ENCODE measurements around the gene SATB1. TPM values are rescaled to one million over a fixed set of nuclear protein-coding genes. Genes with fewer than 3 reads are reported as not detected.

SATB1 gene
- total RNA-seq, 1 experiment from 2014 or later: 5.9 TPM

DNA sequence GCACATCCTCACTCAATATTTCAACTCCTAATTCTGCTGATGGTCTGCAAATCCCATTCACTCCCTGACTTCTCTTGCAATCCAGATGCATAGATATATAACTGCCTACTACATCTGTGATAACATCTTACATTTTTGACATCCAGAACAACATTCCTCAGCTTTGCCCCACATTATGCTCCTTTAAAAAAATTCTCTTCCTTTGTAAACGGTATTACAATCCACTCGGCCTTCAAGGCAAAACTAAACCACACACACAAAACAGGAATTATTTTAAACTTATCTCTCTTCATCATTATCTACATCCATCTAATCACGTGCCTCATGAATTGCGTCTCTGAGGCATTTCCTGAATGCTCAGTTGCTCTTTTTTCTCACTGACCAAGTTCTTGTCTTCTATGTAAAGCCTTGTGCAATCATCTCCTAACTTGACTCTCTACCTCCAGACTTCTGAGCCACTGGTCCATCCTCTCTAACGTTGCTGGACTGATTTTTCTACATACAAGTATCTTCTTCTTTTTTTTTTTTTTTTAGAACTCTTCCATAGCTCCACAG lies 117.0 kb downstream of the SATB1 start:
- Histone ChIP-seq H3K9ac (ENCODE audit: low read length) (no peak overlapping the region), H3K4me1 (ENCODE audit: low read length) (no peaks in the 10 kb centered on the region), H2AFZ (ENCODE audit: low read length) (no peak overlapping the region), H4K20me1 (ENCODE audit: insufficient read depth, low read depth, low read length) (no peaks in the 10 kb centered on the region), H3K9me3 (ENCODE audit: low read length) (no peaks in the 10 kb centered on the region), H3K79me2 (ENCODE audit: low read length) (no peaks in the 10 kb centered on the region), H3K36me3 (ENCODE audit: insufficient read depth, low read length) (no peaks in the 10 kb centered on the region), H3K4me3 (ENCODE audit: low read length) (no peak overlapping the region), H3K27ac (ENCODE audit: low read length) (no peak overlapping the region), H3K27me3 (ENCODE audit: low read length) (no peaks in the 10 kb centered on the region), H3K4me2 (ENCODE audit: low read depth, low read length, poor library complexity, severe bottlenecking) (no peak overlapping the region), H3K9me2 (replicated peaks; ENCODE audit: insufficient read depth, low read length) (no peaks in the 10 kb centered on the region)
- no peak for DNase-seq

DNA sequence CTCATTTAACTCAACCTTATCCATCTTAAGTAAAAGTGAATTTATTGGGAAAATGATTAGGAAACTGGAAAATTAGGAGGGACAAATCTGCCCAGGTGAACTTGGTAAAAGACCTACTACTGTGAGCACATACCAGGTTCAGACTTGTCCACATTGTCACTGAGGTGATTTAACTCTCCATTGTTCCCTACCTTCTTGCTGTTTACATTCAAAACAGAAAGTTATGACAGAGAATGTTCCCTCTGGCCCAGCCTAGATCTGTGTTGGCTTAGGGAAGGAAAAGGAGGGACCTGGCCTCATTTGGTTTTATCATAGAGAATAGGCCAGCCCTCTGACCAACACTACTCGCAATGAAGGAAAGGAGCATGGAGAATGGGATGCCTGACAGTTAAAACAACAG lies 117.6 kb downstream of the SATB1 start:
- no peak overlapping the region for H2AFZ ChIP-seq (ENCODE audit: low read length)
- no peak overlapping the region for H3K4me3 ChIP-seq (ENCODE audit: low read length)
- H3K27me3 ChIP-seq (ENCODE audit: low read length): no peaks in the 10 kb centered on the region
- H3K9me3 ChIP-seq (ENCODE audit: low read length): no peaks in the 10 kb centered on the region
- no peak overlapping the region for H3K4me2 ChIP-seq (ENCODE audit: low read depth, low read length, poor library complexity, severe bottlenecking)
- DNase-seq: no peak
- no peak overlapping the region for H3K9ac ChIP-seq (ENCODE audit: low read length)
- H3K79me2 ChIP-seq (ENCODE audit: low read length): no peaks in the 10 kb centered on the region
- H3K27ac ChIP-seq (ENCODE audit: low read length): no peak overlapping the region
- no peaks in the 10 kb centered on the region for H3K4me1 ChIP-seq (ENCODE audit: low read length)
- no peaks in the 10 kb centered on the region for H4K20me1 ChIP-seq (ENCODE audit: insufficient read depth, low read depth, low read length)
- H3K9me2 ChIP-seq (replicated peaks; ENCODE audit: insufficient read depth, low read length): no peaks in the 10 kb centered on the region
- no peaks in the 10 kb centered on the region for H3K36me3 ChIP-seq (ENCODE audit: insufficient read depth, low read length)

DNA sequence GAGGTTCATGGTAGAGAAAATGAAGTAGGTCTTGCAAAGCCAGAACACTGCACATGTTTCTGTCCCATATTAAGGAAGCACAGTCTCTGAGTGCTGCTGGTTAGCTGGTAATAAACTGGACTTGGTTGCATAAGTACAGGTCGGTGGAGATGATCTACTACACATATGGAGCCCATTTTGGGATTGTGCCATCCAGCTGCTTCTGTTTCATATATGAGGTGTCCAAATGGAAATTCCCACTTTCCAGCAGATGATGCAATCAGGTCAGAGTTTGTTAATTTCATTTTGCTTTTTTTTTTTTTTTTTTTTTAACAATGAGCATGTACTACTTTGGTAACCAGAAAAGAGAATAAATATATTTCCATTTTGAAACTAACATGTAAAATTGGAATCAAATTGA lies 122.6 kb downstream of the SATB1 start:
- Histone ChIP-seq H3K9me3 (ENCODE audit: low read length) (no peaks in the 10 kb centered on the region), H3K79me2 (ENCODE audit: low read length) (no peaks in the 10 kb centered on the region), H3K4me1 (ENCODE audit: low read length) (no peaks in the 10 kb centered on the region)

DNA sequence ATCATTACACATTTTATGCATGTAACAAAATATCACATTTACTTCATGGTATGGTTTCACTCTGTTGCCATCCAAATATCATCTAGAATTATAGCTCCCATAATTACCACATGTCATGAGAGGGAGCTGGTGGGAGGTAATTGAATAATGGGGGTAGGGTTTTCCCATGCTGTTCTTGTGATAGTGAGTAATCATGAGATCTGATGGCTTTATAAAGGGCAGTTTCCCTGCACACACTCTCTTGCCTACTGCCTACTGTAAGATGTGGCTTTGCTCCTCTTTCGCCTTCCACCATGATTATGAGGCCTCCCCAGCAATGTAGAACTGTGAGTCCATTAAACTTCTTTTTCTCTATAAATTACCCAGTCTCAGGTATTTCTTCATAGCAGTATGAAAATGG lies 123.4 kb downstream of the SATB1 start:
- Histone ChIP-seq H3K9me2 (replicated peaks; ENCODE audit: insufficient read depth, low read length) (no peaks in the 10 kb centered on the region), H3K4me2 (ENCODE audit: low read depth, low read length, poor library complexity, severe bottlenecking) (no peak overlapping the region), H3K79me2 (ENCODE audit: low read length) (no peaks in the 10 kb centered on the region), H3K9ac (ENCODE audit: low read length) (no peak overlapping the region), H3K36me3 (ENCODE audit: insufficient read depth, low read length) (no peaks in the 10 kb centered on the region), H3K4me1 (ENCODE audit: low read length) (no peaks in the 10 kb centered on the region), H3K27me3 (ENCODE audit: low read length) (no peaks in the 10 kb centered on the region), H3K9me3 (ENCODE audit: low read length) (no peaks in the 10 kb centered on the region), H3K4me3 (ENCODE audit: low read length) (no peak overlapping the region), H4K20me1 (ENCODE audit: insufficient read depth, low read depth, low read length) (no peaks in the 10 kb centered on the region), H3K27ac (ENCODE audit: low read length) (no peak overlapping the region), H2AFZ (ENCODE audit: low read length) (no peak overlapping the region)
- peak; percentile 20 for DNase-seq

More for the DNA sequence above, 122.6 kb downstream of the SATB1 start:
- Histone ChIP-seq H3K4me3 (ENCODE audit: low read length) (no peak overlapping the region), H2AFZ (ENCODE audit: low read length) (no peak overlapping the region), H3K36me3 (ENCODE audit: insufficient read depth, low read length) (no peaks in the 10 kb centered on the region), H3K27ac (ENCODE audit: low read length) (no peak overlapping the region), H3K9me2 (replicated peaks; ENCODE audit: insufficient read depth, low read length) (no peaks in the 10 kb centered on the region), H3K4me2 (ENCODE audit: low read depth, low read length, poor library complexity, severe bottlenecking) (no peak overlapping the region), H4K20me1 (ENCODE audit: insufficient read depth, low read depth, low read length) (no peaks in the 10 kb centered on the region), H3K27me3 (ENCODE audit: low read length) (no peaks in the 10 kb centered on the region), H3K9ac (ENCODE audit: low read length) (no peak overlapping the region)
- DNase-seq: peak; percentile 15

DNA sequence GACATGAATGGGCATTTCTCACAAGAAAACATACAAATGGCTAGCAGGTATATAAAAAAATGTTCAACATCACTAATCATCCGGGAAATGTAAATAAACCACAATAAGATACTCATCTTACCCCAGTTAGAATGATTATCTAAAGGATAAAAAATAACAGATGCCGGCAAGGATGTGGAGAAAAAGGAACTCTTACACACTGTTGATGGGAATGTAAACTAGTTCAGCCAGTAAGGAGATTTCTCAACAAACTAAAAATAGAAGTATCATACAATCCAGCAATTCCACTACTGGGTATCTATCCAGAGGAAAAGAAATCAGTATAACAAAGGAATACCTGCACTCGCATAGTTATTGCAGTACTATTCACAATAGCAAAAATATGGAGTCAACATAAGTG lies 124.2 kb downstream of the SATB1 start:
- no peak overlapping the region for H2AFZ ChIP-seq (ENCODE audit: low read length)
- no peaks in the 10 kb centered on the region for H3K27me3 ChIP-seq (ENCODE audit: low read length)
- no peak overlapping the region for H3K9ac ChIP-seq (ENCODE audit: low read length)
- H3K9me3 ChIP-seq (ENCODE audit: low read length): no peaks in the 10 kb centered on the region
- no peaks in the 10 kb centered on the region for H3K36me3 ChIP-seq (ENCODE audit: insufficient read depth, low read length)
- DNase-seq: no peak
- no peak overlapping the region for H3K27ac ChIP-seq (ENCODE audit: low read length)
- no peaks in the 10 kb centered on the region for H4K20me1 ChIP-seq (ENCODE audit: insufficient read depth, low read depth, low read length)
- no peak overlapping the region for H3K4me3 ChIP-seq (ENCODE audit: low read length)
- no peak overlapping the region for H3K4me2 ChIP-seq (ENCODE audit: low read depth, low read length, poor library complexity, severe bottlenecking)
- no peaks in the 10 kb centered on the region for H3K79me2 ChIP-seq (ENCODE audit: low read length)
- no peaks in the 10 kb centered on the region for H3K4me1 ChIP-seq (ENCODE audit: low read length)
- H3K9me2 ChIP-seq (replicated peaks; ENCODE audit: insufficient read depth, low read length): no peaks in the 10 kb centered on the region

DNA sequence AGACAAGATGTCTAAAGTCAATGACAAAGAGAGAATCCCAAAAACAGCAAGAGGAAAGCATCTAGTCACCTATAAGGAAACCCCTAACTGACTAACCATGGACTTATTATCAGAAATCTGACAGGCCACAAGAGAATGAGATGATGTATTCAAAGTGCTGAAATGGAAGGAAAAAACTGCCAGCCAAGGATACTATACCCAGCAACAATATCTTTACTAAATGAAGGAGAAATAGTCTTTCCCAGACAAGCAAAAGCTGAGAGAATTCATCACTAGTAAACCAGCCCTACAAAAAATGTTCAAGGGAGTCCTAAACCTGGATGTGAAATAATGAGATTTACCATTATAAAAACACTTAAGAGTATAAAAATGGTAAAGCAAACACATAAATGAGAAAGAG lies 128.0 kb downstream of the SATB1 start:
- no peaks in the 10 kb centered on the region for H3K9me2 ChIP-seq (replicated peaks; ENCODE audit: insufficient read depth, low read length)
- H3K27me3 ChIP-seq (ENCODE audit: low read length): no peaks in the 10 kb centered on the region
- H3K36me3 ChIP-seq (ENCODE audit: insufficient read depth, low read length): no peaks in the 10 kb centered on the region
- no peaks in the 10 kb centered on the region for H3K4me1 ChIP-seq (ENCODE audit: low read length)
- no peak overlapping the region for H3K27ac ChIP-seq (ENCODE audit: low read length)
- H3K4me3 ChIP-seq (ENCODE audit: low read length): no peak overlapping the region
- H3K79me2 ChIP-seq (ENCODE audit: low read length): no peaks in the 10 kb centered on the region
- no peak overlapping the region for H3K9ac ChIP-seq (ENCODE audit: low read length)
- no peaks in the 10 kb centered on the region for H4K20me1 ChIP-seq (ENCODE audit: insufficient read depth, low read depth, low read length)
- no peak overlapping the region for H2AFZ ChIP-seq (ENCODE audit: low read length)
- DNase-seq: peak; percentile 7
- no peak overlapping the region for H3K4me2 ChIP-seq (ENCODE audit: low read depth, low read length, poor library complexity, severe bottlenecking)
- no peaks in the 10 kb centered on the region for H3K9me3 ChIP-seq (ENCODE audit: low read length)
